SHP77 (cell line): Measurements from ENCODE around the gene QKI.
"Not testable (repeated sequence)": the region's sequence is repeated elsewhere in the genome, so short reads cannot be mapped to it uniquely, and the experiment has no call there.

Experiments
- DNase-seq, 2 experiments: peaks; one replicate each; lab custom pipeline; 2025; lab: John Stamatoyannopoulos, UW

QKI gene

DNA sequence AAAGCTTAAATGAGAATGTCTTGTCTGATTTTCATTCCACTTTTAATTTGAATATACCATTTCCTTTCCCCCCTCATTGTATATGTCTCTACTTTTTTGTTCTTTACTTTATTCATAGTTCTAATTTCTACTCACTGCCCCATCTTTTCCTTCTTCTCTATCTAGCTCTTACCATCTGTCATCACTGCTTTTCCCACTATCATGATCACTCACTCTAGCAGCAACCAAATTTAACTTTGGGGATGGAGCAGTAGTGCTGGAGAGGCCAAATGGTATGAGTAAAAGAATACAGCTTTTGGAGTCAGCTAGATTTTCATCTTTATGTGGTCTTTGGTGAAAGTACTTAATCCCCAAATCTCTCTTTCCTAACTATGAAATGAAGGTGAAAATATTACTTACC, 25.5 kb downstream of the QKI start:
- DNase-seq = no peak

DNA sequence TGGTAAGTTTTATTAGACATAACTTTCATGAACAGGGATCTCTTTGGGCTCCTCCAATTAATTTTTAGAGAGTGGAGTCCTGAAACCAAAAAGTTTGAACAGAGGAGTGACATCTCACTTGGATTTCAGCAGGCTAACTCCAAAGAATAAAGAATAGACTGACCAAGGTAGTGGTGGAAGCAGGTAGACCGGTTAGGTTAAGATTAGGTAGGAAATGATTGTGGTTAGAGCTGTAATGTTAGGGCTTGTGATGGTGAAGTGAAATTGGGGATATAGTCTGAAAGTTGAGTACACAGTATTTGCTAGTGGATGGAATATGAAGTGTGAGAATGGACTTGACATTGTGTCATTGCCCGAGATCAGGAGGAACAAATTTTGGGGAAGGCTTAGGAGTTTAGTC, 27.8 kb downstream of the QKI start:
- DNase-seq = no peak

DNA sequence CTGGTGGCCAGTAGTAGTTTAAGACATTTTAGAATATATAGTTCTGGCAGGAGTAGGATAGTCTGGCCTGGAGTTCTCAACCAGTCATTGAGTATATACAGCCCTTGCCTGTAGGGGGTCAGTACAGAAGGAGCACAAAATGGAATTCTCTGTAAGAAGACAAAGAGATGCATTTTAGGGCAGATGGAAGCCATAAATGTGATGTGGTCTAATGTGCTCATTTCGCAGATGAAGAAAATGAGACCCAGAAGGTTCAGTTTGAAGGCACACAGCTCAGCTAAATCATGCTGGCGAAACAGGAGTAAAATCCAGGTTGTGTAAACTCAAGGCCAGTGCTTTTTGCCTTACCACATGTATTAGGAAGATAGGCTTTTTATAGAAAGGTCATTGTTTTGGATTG, 29.6 kb downstream of the QKI start:
- no peak for DNase-seq

DNA sequence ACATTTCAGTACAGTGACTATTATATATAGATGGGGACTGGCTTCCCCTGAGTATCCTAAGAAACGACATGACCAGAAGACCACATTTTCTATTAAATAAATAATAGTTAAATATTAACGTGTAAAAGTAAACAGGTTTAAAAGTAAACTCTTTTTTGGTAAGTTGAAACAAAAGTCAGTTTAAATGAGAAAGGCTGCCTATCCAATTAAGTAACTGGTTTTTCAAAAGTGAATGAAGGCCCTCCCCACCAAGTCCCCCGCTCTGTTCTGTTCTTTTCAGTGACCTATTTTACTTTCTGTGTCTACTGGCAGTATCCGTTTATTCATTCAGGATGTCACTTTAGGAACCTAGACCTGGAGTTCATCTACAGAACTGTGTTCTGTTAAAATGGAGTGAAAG, 32.0 kb downstream of the QKI start:
- no peak for DNase-seq

DNA sequence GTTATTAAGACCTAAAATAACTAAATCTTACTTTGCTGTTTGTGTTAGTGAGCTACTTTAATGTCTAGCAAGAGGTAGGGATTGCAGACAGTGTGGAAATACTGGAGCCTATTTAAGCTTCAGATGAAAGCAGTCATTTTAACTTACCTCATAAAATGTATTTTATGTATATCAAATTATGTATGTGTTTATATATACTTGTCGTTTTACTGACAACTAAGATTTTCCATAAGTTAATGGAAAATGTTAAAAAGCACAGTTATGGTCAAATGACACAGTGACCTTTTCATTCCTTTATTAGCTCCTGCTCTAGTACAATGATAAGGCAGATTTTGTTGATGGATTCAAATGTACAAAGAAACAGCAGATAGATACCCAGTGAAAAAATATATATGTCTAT, 34.6 kb downstream of the QKI start:
- no peak for DNase-seq

DNA sequence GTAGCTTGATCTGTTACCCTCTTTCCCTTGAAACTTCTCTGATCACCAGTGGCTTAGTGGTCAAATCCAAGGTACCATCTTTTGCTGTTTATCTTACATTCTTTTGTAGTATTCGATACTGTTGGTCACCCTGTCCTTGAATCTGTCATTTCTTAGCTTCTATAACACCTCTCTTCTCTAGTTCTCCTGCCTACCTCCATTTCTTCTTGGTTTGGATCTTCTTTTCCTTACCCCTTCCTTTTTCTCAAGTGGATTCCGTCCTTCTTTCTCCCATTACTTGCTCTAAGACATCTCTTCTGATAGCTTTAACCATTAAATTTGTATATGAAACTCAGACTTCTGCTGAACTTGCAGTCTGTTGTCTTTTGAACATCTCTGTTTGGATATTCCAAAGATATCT, 39.9 kb downstream of the QKI start:
- DNase-seq = no peak

DNA sequence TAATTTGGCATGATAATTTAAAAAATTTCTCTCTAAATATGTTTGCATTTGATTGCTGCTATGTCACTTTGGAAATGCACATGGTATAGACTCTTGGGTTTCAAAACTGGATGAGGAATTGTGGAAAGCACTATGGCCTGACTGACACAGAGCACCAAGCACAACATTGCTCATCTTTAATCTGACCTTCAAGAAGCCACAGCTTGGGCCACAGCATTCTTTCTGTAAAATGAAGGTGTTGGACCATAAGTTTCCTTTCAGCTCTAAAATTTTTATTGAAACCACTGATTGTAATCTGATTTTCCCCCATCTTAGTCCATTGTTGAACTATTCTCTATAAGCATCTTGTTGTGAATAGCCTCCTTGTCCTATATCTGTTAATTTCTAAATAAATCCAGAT, 41.0 kb downstream of the QKI start:
- DNase-seq = no peak

DNA sequence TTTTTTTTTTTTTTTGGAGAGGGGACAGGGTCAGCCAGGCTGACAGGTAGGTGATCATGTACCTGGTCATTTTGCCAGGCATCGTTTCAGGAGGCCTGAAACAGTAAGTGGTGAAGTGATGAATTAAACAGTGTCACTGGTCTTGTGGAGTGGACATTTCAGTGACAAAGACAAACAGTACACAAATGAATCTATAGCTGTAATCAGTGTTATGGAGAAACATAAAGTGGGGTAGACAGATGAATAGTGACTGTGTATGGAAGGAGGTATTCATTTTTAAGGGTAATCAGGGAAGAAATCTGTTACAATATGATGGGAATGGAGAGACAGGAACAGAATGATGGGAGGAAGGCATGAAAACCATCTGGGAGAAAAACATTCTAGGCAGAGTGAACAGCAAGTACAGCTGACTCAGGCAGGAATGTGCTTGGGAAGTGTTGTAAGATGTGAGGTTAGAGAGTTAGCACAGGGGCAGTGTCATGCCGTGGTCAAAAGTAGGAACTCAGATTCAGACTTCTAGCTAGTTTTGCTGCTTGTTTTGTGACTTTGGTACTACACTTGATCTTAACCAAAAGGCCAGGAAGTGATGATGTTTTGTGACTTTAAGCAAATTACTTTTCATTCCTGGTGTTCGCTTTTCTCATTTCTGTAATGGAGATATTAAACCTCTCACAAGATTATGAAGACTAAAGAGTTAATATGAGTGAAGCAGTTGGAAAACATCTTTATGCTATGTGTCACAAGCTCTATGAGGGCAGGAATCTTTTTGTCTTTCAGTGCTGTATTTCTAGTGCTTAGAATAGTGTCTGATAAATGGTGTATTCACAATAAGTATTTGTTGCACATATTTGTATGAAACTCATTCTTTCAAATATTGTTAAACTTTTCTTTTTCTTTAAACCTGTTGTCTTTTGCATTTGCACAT, 43.4 kb downstream of the QKI start:
- DNase-seq = no peak

DNA sequence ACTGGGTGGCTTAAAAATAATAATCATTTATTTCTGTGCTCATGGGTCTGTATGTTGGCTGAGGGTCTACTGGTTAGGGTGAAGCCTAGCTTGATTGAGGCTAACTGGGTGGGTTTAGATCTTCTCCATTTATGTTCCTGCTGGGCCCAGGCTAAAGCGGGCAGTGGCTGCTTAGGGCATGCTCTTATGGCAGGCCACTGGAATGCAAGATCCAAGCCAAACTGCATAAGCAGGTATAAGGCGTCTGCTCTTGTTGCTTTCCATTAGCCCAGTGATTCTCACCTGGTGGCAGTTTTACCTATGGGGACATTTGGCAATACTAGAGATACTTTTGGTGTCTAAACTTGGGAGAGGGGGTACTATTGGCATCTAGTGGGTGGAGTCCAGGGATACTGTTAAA, 44.5 kb downstream of the QKI start:
- no peak for DNase-seq

DNA sequence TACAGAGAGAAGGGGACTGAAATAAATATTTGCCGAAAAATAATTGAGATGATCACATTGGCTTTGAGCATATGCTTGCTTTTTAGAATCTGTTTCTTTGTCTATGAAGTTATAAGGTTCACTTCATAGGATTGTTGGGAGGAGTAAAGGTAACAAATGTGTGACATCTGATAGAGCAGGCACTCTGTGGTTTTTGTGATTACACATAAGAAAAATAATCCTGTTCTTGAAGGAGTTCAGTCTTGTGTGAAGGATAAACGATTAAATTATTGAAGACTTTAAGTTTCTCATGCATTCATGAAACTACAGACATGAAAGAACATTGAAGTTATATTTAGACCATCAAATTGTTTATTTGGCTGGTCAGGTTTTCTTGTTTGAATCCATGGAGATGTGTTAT, 45.0 kb downstream of the QKI start:
- DNase-seq = no peak

DNA sequence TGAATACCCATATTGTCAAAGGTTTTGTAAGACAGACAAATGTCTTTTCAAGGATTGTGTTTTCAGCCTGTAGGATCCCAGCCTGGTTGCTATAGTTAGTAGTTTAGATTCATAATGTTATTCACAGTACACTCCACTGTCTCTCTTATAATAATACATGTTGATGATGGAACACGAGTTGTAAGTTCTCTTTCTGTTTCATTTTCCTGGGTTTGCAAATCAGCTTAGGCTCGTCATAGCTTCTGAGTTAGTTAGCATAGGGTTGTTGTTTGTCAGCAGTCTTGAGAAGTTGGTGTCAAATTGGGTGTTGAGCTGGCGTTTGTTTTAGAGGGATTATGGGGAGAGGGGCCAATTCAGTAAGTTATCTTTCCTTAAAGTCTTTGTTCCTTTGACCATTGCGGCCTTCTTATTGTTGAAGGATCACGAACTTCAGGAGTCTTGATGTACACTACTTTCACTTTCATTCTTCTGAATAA, 45.8 kb downstream of the QKI start:
- DNase-seq = no peak

DNA sequence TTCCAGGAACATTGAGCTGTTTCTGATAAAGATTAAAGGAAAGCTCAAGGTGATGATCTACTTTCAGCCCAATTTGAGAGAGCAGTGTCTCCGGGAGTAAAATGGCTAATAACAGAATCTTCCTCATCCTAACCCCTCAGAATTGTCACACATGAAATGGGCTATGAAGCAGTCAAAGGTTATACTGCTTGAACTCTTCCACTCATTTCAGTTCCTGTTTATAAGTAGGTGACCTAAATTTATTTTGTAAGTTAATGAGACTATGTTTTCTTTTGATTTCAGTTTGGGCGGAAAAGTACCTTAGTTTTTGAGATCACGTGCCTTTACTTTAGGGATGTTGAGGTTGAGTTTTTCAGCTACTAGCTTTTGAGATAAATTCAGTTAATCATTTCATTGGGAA, 47.2 kb downstream of the QKI start:
- no peak for DNase-seq

DNA sequence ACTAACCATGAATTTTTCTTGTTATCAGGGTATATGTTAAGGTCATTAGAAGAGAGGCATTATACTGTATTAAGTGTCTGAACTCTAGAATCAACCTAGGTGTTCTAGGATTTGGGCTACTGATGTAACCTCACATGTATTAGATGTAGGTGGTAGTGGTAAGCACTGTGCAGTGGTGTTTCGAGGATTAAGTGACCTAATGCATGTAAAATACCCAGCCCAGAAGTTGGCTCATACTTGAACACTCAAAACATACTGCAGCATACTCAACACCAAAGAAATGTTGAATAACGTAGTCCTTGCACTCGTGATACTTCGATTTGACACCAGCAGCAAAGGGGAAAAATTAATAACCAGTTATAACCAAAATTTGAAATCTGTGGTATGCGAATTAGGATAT, 48.7 kb downstream of the QKI start:
- DNase-seq = no peak

DNA sequence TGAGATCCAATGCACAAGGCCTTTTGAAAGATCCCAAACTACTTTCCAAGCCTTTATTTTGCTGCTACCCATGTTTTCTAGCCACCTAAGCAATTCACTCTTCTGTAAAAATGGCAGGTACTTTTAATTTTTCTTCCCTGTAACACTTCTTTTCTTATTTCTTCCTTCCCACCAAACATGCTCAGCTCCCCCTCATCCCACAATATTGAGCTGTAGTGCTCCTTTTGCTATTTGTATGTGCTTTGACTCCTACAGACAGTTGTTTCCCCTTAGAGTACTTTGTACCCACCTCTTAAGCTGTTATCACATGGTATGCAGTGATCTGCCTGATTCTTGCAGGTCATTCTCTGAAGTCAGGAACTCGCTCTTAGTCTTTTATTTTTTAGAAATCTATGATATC, 49.3 kb downstream of the QKI start:
- no peak for DNase-seq

DNA sequence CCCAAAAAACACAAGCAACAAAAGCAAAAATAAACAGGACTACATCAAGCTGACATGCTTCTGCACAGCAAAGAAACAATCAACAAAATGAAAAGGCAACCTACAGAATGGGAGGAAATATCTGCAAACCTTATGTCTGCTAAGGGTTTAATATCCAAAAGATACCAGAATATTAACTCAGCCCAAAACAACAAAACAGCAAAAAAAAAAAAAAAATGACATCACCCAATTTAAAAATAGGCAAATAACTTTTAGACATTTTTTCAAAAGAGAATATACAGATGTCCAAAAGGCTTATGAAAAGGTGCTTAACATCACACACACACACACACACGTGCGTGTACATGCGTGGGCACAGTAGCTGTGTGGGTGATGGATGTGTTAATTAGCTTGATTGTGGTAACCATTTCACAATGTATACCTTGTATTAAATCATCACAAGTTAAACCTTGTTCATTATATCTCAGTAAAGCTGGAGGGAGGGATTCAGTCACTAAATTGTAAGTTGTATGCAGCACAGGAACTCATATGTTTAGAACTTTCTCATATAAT, 52.4 kb downstream of the QKI start:
- no peak for DNase-seq

DNA sequence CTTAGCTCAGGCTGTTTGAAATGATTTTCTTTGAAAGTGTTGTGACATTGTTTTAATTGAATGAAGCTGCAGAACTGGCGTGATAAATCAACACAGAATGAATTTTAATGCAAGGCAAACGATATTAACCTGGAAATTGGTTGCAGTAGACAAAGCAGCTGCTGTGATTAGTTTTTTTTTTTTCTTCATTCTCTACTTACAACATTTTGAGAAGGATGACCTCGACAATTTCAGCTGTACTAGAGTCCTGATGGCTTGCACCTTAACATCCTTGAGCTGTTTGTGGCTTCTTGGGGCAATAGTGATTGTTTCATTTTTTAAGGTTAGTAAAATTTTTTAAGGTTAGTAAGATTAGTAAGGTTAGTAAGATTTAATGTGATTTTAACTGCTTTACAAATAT, 54.2 kb downstream of the QKI start:
- DNase-seq = no peak

DNA sequence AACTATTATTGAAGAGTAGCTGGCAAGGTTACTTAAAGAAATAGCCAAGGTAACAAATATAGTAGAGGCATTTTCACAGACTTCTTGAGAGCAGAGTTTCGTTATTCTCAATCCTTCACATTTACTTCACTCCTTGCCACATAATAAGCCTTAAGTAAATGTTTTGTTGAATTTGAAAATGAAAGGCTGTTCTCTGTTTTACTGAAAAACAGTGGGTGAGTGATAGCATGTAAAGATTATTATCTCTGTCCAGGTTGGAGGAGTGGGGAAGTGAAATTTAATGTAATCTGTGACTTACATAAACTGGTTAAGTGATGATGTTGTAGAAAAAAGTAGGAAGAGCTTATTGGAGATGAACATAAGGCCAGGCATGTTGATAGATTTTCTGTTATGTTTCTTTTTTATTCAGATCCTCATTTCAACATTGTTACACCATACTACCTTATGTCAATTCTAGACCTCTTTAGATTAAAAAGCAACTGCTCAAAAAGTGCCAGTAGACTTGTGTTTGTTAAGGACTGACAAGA, 55.0 kb downstream of the QKI start:
- no peak for DNase-seq

DNA sequence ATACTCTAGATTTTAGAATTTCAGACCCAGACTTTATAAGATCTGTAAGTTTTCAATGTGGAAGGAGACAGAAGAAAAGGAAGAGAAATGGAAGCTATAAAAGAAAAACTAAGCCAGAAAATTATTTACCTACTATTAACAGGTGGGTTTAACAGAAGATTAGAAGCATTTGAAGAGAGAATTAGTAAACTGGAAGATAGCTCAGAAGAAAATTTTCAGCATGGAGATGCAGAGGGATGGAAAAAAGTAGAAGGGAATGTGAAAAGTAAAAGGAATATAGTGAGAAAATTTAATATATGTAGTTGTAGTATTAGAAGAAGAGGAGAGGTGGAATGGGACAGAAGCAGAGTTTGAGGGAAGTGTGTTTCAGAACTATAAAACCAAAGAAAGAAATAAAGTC, 56.1 kb downstream of the QKI start:
- DNase-seq = no peak

DNA sequence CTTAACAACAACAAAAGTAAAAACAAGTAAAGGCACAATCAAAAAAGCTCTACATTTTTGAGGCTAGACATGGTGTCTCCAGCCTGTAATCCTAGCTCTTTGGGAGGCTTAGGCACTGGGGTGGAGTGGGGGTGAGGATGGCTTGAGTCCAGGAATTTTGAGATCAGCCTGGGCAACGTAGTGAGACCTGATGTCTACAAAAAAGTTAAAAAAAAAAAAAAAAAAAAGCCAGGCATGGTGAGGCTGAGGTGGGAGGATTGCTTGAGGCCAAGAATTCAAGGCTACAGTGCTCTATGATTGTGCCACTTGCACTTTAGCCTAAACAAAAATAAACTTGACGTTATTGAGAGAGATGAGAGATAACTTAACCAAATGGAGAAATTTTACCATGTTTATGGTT, 60.1 kb downstream of the QKI start:
- no peak for DNase-seq

DNA sequence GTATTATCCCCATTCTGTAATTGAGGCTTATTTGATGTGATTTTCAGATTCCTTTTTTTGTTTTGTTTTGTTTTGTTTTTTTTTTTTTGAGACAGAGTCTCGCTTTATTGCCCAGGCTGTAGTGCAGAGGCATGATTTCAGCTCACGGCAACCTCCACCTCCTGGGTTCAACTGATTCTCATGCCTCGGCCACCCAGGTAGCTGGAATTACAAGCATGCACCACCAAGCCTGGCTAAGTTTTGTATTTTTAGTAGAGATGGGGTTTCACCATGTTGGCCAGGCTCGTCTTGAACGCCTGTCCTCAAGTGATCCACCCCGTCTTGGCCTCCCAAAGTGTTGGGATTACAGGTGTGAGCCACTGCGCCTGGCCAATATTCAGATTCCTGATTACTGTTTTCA, 62.4 kb downstream of the QKI start:
- not testable (repeated sequence) for DNase-seq

DNA sequence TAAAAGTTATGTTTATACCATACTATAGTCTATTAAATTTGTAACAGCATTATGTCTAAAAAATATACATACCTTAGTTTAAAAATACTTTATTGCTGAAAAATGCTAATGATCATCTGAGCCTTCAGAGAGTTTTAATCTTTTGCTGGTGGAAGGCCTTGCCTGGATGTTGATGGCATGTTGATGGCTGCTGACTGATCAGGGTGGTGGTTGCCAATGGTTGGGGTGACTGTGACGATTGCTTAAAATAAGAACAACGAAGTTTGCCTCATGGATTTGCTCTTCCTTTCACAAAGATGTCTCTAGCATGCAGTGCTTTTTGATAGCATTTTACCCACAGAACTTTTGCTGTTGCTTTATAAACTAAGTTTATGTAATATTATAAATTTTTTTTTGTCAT, 68.6 kb downstream of the QKI start:
- DNase-seq = no peak

DNA sequence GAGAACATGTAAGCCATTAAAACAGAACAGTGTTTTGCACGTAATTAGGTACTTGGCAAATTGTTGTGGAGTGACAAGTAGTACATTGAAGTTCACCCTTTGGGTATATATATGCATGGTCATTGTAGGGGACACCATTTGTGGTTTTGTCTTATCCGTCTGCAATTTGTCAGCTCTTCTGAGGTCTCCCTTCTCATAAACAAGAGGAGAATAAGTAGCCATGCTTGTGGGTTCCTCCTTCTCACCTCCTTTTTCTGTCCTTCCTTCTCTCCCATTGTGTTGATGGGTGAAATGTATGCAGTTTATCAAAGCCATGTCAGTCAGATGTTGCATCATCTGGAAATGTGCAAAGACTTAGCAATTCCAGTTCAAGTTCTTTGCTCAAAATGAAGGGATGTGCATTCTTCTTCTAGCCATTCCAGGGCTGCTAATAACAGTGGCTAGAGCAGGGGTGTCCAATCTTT, 70.9 kb downstream of the QKI start:
- no peak for DNase-seq

DNA sequence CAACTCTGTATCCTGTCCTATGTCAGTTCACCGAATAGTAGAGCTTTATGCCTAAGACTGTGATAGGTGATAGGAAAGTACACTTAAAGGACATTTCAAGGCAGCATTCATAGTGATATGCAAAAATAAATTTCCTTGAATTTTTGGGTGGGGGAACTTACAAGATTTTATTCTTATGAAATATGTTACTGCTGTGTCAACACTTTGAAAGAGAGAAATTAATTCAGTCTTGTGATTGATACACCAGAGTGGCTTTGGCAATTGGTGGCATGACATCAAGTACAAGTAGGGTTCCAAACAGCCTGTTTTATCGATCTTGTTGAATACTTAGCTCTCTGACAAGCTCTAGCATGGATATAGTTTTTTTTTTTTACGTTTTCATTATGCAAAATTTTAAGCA, 72.3 kb downstream of the QKI start:
- no peak for DNase-seq
